Stimulated activated naive CD8-positive, alpha-beta T cell treated with anti-CD3 and anti-CD28 coated beads, Interleukin-15, amount 100 ng/mL, for 72 hours (primary cell): ENCODE results near the gene BCS1L.

Source experiments
- ATAC-seq: fragments of 150-1000 bp; cut with Tn5 transposase; 2 replicates; pipeline ENCODE4 v1.10.0; 2021; ENCODE audit warnings: mild to moderate bottlenecking, moderate library complexity
- DNase-seq, 2 donors: peaks; one replicate each; pipeline ENCODE4 v3.0.0; 2021 to 2022
- H3K27ac Mint-ChIP-seq, 2 donors: one replicate each; pipeline ENCODE4 v1.8.0; 2022; ENCODE audit warnings: mild to moderate bottlenecking in 2 of 2, mixed read lengths in 2 of 2, moderate library complexity in 2 of 2
- H3K27me3 Mint-ChIP-seq: one replicate; pipeline ENCODE4 v1.8.0; 2022; ENCODE audit warnings: mixed read lengths
- H3K4me1 Mint-ChIP-seq: one replicate; pipeline ENCODE4 v1.8.0; 2022; ENCODE audit warnings: mild to moderate bottlenecking, mixed read lengths
- H3K4me3 Mint-ChIP-seq, 2 donors: one replicate each; pipeline ENCODE4 v1.8.0; 2022; ENCODE audit warnings: mild to moderate bottlenecking in 2 of 2, mixed read lengths in 2 of 2, moderate library complexity in 1 of 2
- H3K9me3 Mint-ChIP-seq, 2 donors: one replicate each; pipeline ENCODE4 v1.8.0; 2022; ENCODE audit warnings: mixed read lengths in 2 of 2

Gene BCS1L

DNA sequence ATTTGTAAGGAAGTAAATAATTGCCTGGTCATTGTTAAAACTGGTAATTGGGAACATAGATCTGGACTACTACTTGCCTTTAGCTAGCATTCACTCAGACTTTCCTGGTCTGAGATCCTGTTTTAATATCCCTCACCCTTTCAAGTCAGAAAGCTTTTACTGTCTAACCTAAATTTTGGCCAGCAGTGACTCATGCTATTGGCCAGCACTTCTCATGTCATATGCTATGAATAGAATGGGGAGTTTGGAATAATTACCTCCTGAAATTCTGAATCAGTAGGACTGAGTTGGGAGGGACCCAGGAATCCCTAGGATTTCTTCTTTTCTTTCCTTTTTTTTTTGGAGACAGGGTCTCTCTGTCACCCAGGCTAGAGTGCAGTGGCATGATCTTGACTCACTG lies 31.8 kb downstream of the BCS1L start:
- no peaks in the 10 kb centered on the region for H3K4me1 Mint-ChIP-seq
- no peaks in the 10 kb centered on the region for H3K9me3 Mint-ChIP-seq
- H3K4me3 Mint-ChIP-seq, result no peak overlapping the region
- H3K27me3 Mint-ChIP-seq, result no peaks in the 10 kb centered on the region
- peak overlapping the region in 1 of 2 donors; percentile 81 for H3K27ac Mint-ChIP-seq
- DNase-seq (no peak), ATAC-seq (no peak)

DNA sequence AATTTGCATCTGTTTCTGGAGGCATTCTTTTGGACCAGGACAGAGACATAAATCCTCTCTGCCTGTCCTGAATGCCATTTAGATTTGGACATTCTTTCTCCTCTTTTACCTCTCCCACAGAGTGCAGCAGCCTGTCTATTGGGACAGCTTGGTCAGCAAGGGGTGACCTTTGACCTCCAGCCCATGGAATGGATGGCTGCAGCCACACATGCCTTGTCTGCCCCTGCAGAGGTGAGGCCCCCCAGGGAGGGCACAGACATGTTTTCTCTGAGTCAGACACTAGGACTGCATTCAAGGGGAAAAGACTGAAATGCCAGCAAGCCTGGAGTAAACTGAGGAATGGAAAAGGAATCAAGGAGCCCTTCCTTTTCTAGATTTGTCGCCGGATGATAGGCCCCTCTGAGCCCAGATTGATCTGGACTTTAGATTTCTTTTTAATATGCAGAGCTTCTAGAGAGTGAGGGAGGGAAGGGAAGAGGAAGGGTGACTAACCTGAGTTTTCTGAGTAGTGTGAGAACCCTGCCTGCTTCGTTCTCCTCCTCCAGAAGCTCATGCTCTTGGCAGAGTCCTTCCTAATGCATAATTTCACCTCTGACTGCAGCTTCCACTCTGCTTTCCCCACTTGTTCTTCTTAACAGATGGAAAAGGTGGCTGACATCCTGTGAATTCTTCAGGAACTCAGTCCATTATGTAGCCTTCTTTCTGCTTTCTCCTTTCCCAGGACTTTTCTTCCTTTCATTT lies 35.1 kb downstream of the BCS1L start:
- DNase-seq (no peak), ATAC-seq (no peak)
- Mint-ChIP-seq H3K9me3 (no peaks in the 10 kb centered on the region), H3K4me1 (no peaks in the 10 kb centered on the region), H3K27me3 (no peaks in the 10 kb centered on the region), H3K4me3 (no peak overlapping the region), H3K27ac (no peak overlapping the region)

DNA sequence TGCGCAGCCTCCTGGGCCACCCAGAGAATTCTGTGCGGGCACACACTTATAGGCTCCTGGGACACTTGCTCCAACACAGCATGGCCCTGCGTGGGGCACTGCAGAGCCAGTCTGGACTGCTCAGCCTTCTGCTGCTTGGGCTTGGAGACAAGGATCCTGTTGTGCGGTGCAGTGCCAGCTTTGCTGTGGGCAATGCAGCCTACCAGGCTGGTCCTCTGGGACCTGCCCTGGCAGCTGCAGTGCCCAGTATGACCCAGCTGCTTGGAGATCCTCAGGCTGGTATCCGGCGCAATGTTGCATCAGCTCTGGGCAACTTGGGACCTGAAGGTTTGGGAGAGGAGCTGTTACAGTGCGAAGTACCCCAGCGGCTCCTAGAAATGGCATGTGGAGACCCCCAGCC lies 39.4 kb downstream of the BCS1L start:
- Mint-ChIP-seq H3K9me3 (no peaks in the 10 kb centered on the region), H3K27ac (no peak overlapping the region), H3K4me3 (no peak overlapping the region), H3K27me3 (no peaks in the 10 kb centered on the region), H3K4me1 (no peaks in the 10 kb centered on the region)
- no peak for DNase-seq
- ATAC-seq, result no peak

DNA sequence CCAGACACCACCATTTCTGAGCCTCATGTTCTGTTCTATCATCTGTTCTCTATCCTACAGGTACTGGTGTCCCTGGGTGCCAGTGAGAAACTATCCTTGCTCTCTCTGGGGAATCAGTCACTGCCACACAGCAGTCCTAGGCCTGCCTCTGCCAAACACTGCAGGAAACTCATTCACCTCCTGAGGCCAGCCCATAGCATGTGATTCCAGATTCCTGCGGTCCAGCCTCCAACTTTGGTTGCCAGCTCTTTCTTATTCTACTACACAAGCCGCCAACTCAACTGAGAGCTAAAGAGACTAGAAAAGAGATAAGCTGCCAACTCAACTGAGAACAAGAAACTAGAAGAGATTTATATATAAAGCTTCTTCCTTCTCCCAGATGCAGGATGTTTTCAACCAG lies 42.3 kb downstream of the BCS1L start:
- Mint-ChIP-seq H3K4me3 (no peak overlapping the region), H3K4me1 (no peaks in the 10 kb centered on the region), H3K27me3 (no peaks in the 10 kb centered on the region), H3K27ac (peak overlapping the region; percentile 23 to 59), H3K9me3 (no peaks in the 10 kb centered on the region)
- DNase-seq (no peak), ATAC-seq (no peak)

DNA sequence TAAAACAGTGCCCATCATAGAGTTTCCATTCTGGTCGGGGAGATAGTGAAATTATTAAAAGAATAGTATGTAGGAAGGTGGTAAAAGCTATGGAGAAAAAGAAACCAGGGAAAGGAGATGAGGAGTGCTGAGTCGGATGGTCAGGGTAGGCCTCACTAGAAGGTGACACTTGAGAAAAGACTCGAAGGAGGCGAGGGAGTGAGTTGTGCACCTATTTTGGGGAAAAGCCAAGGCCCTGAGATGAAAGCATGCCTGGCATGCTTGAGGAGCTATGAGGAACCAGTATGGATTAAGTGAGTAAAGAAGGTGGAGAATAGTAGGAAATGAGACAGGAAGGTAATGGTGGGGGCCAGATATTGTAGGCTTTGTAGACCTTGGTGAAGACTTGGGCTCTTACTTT lies 43.9 kb downstream of the BCS1L start:
- Mint-ChIP-seq H3K4me1 (no peaks in the 10 kb centered on the region), H3K4me3 (no peak overlapping the region), H3K27me3 (no peaks in the 10 kb centered on the region), H3K27ac (no peak overlapping the region), H3K9me3 (no peaks in the 10 kb centered on the region)
- no peak for ATAC-seq
- DNase-seq, result no peak

DNA sequence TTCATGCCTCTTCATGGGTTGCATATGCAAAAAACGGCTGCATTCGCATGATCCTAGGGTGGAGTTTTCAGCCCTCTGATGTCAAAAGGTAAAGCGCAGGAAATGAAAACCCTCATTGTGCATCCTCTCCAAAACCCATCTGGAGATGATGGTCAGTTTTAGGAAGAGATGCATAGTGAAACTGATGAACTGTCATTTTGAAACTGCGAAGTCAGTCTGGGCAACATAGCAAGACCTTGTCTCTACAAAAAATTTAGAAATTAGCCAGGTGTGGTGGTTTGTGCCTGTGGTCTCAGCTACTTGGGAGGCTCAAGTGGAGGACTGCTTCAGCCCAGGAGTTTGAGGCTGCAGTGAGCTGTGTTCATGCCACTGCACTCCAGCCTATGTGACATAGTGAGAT lies 48.6 kb downstream of the BCS1L start:
- no peaks in the 10 kb centered on the region for H3K27me3 Mint-ChIP-seq
- DNase-seq, result no peak
- H3K4me1 Mint-ChIP-seq, result peaks cover 9% of the 10 kb centered on the region
- no peaks in the 10 kb centered on the region for H3K9me3 Mint-ChIP-seq
- no peak overlapping the region for H3K4me3 Mint-ChIP-seq
- ATAC-seq, result no peak
- no peak overlapping the region for H3K27ac Mint-ChIP-seq

DNA sequence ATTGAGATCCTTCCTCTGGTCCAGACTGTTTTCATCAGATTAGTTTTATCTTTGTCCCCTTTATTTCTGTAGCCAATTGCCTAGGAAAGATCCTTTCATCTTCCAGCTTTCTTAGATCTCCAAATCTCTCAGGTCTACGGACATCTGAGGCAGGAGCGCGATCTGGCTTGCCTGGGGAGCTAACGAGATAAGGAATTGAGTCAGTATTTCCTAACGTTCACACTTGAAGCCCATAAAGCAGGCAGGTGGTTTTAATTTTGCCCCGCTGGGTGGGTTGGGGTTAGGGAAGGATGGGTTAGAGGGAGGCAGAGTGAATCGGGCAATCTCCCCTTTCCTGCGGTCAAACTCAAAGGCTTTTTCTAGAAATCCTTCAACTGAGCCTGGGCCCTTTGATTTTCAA lies 50.4 kb downstream of the BCS1L start:
- H3K4me3 Mint-ChIP-seq, result peak overlapping the region; percentile 93 to 100
- no peak for DNase-seq
- H3K4me1 Mint-ChIP-seq, result peaks cover 18% of the 10 kb centered on the region
- ATAC-seq, result no peak
- no peaks in the 10 kb centered on the region for H3K27me3 Mint-ChIP-seq
- no peaks in the 10 kb centered on the region for H3K9me3 Mint-ChIP-seq
- H3K27ac Mint-ChIP-seq, result no peak overlapping the region

DNA sequence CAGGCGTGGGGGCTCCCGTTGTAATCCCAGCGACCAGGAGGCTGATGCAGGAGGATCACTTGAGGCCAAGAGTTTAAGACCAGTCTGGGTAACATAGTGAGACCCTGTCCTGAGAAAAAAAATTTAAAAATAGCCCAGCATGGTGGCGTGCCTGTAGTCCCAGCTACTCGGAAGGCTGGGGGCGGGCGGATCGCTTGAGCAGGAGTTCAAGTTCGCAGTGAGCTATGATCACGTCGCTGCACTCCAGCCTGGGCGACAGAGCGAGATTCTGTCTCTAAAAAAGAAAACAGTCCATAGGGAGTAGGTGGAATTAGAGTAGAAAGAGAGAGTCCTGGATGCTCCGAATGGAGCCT lies 50.8 kb downstream of the BCS1L start:
- H3K4me1 Mint-ChIP-seq, result peaks cover 18% of the 10 kb centered on the region
- peak overlapping the region in 1 of 2 donors; percentile 87 for H3K27ac Mint-ChIP-seq
- no peak for ATAC-seq
- H3K27me3 Mint-ChIP-seq, result no peaks in the 10 kb centered on the region
- DNase-seq, result no peak
- H3K4me3 Mint-ChIP-seq, result peak overlapping the region; percentile 93 to 100
- H3K9me3 Mint-ChIP-seq, result no peaks in the 10 kb centered on the region

DNA sequence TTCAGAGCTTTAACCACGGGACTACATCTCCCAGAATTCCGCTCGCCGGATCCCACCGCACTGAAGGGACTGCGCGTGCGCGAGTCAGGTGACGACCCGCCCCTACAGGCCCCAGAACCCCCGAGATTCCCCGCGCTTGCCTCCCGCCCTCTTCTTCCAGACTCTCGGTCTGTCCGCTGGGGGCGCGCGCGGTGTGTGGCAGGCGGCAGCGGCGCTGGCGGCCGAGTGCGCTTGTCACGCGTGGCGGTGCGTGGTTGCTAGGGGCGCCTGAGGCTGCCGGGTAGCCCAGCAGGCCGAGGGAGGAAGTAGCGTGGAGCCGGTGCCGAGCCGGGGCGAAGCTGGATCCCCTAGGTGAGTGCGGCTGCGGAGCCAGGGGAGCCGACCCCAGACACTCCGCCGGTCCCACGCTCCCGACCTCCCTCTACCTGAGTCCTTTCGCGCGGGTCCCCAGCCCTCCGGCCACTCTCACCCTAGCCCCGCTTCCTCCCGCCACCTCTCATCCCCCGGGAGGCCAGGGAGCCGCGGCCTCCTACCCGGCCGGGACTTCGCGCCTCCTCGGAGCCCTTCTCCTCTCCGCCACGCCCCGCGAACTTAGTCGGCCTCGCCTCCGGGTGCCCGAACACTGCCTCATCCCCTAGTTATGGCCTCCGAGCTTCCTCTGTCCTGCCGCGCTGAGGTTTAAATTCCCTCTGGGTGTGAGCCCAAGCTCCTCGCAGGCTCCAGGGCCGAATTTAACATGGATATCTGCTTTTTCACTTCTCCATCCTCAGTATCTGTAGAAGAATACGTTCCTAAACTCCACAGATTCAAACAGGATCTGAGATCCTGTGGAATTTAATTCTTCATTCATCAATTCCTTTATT lies 51.4 kb downstream of the BCS1L start, which contains the start of gene TTLL4:
TSS of gene TTLL4 (plus strand) at position 149 of the 863 bp plus-strand sequence. CDS start 26,842 bp downstream, outside the sequence.
- Mint-ChIP-seq H3K4me1 (peaks cover 18% of the 10 kb centered on the region), H3K27ac (peak within 1 kb of the TSS; percentile 87 to 91), H3K9me3 (no peaks in the 10 kb centered on the region), H3K27me3 (no peaks in the 10 kb centered on the region), H3K4me3 (peak within 1 kb of the TSS; percentile 93 to 100)
- ATAC-seq (peak; percentile 98), DNase-seq (peak; percentile 98)

DNA sequence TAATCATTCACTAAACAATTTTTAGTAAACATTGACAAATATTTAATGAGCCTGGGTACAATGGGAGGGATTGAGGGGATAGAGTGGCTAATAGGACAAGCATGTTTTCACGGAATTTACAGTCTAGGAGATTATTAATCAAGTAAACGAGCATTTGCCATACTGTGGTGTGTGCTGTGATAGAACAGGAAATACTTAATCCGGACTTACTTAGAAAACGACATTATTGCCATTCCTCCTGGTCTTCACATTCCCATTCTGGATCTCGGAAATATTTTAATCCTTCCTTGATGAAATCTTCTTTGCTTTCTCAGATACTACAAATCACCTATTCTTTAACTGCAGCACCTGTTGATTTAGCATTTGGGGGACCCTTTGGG lies 52.1 kb downstream of the BCS1L start:
- H3K9me3 Mint-ChIP-seq, result no peaks in the 10 kb centered on the region
- peaks cover 18% of the 10 kb centered on the region for H3K4me1 Mint-ChIP-seq
- H3K27ac Mint-ChIP-seq, result peak overlapping the region; percentile 27 to 91
- H3K4me3 Mint-ChIP-seq, result peak overlapping the region; percentile 93 to 100
- no peak for ATAC-seq
- no peak for DNase-seq
- H3K27me3 Mint-ChIP-seq, result no peaks in the 10 kb centered on the region
